AG10803 (cell line): Measurements from ENCODE around the gene DNAJC15.

ENCODE experiments used
- DNase-seq: peaks from one replicate; pipeline ENCODE4 v3.0.0; 2010; ENCODE audit warnings: low read depth
- H3K4me3 ChIP-seq: 2 replicates; pipeline ENCODE4 v1.5.1; 2011; ENCODE audit warnings: mild to moderate bottlenecking, low read length, control low read depth
- TF ChIP-seq, protein P1 (sequence below): conservative IDR thresholded peaks from 2 replicates; pipeline ENCODE4 v1.5.1; 2011; ENCODE audit warnings: mild to moderate bottlenecking, low read length, control low read depth, inconsistent platforms

DNAJC15 gene

DNA sequence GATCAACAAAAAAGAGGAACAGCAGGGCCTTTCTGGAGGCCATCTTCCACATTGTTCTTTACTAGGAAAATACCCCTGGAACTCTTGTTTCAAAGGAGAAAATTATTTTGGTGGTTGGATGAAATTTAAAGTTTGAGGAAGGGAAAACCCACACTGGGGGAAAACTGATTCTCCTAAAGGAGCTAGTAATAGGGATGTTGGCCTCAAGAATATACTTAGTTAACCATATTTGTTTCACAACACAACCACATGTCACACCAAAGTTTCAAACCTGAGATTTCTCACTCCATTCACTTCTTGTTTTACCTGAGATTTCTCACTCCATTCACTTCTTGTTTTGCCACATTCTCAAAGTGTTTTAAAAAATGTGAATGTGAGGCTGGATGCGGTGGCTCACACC, 28.5 kb upstream of the DNAJC15 start:
- H3K4me3 ChIP-seq: no peak overlapping the region
- TF ChIP-seq, protein P1, sequence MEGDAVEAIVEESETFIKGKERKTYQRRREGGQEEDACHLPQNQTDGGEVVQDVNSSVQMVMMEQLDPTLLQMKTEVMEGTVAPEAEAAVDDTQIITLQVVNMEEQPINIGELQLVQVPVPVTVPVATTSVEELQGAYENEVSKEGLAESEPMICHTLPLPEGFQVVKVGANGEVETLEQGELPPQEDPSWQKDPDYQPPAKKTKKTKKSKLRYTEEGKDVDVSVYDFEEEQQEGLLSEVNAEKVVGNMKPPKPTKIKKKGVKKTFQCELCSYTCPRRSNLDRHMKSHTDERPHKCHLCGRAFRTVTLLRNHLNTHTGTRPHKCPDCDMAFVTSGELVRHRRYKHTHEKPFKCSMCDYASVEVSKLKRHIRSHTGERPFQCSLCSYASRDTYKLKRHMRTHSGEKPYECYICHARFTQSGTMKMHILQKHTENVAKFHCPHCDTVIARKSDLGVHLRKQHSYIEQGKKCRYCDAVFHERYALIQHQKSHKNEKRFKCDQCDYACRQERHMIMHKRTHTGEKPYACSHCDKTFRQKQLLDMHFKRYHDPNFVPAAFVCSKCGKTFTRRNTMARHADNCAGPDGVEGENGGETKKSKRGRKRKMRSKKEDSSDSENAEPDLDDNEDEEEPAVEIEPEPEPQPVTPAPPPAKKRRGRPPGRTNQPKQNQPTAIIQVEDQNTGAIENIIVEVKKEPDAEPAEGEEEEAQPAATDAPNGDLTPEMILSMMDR: no peak
- DNase-seq: no peak

DNA sequence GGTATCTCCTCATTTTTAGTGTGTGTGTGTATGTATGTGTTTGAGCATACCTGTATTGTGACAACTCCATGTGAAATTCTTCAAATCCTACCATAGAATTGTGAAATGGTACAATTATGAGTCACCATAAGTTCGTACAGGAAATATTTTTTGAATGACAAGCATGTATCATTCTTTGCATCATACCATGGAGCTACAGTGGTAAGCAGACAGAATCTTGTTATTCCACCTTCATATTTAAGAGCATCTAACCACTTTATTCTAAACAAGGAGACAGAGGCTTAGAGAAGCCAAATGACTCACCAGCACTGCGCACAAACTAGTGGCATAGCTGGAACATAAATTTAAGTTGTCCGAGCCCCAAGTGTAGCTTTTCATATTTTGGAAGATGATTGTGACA, 26.8 kb upstream of the DNAJC15 start:
- TF ChIP-seq, protein P1: no peak
- peak; percentile 94 for DNase-seq
- H3K4me3 ChIP-seq: no peak overlapping the region

GRCh38 chr13:42997381-42997780, 26.0 kb upstream of the DNAJC15 start:
- H3K4me3 ChIP-seq: no peak overlapping the region
- DNase-seq: peak; percentile 59
- TF ChIP-seq, protein P1: no peak

GRCh38 chr13:42999491-42999890, 23.9 kb upstream of the DNAJC15 start:
- DNase-seq: no peak
- no peak overlapping the region for H3K4me3 ChIP-seq
- TF ChIP-seq, protein P1: no peak

GRCh38 chr13:43000676-43001075, 22.7 kb upstream of the DNAJC15 start:
- TF ChIP-seq, protein P1: no peak
- no peak overlapping the region for H3K4me3 ChIP-seq
- DNase-seq: no peak

GRCh38 chr13:43002021-43002420, 21.4 kb upstream of the DNAJC15 start:
- TF ChIP-seq, protein P1: no peak
- no peak overlapping the region for H3K4me3 ChIP-seq
- DNase-seq: no peak

DNA sequence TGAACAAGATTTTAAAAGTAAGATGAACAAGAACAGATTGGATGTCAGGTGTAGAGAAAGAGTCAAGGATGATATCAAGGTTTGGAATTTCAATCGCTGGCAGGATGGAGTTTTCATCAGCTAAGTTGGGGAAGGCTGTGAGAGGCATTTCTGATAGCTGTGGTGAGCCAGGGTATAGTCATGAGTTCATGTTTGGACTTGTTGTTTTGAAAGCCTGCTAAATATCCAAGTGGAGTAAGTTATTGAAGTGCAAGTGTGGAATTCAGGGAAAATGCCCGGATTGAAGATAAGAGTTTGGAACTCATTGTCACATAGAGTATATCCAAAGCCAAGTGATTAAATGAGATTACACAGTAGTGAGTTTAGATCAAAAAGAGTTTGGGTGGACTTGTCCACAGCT, 20.4 kb upstream of the DNAJC15 start:
- no peak overlapping the region for H3K4me3 ChIP-seq
- no peak for DNase-seq
- TF ChIP-seq, protein P1: no peak
